Measurements from ENCODE around the gene CLEC4F. TPM values are rescaled to one million over a fixed set of nuclear protein-coding genes. Genes with fewer than 3 reads are reported as not detected.
A peak's percentile ranks its signal among the peaks of the same experiment; 100 is the strongest.

The CLEC4F gene
- total and polyA plus RNA-seq, 10 of the 15 experiments (the other 5 are each of a cell fraction or from before 2014, with no cell fraction given): 0.03 TPM; not detected in 9

DNA sequence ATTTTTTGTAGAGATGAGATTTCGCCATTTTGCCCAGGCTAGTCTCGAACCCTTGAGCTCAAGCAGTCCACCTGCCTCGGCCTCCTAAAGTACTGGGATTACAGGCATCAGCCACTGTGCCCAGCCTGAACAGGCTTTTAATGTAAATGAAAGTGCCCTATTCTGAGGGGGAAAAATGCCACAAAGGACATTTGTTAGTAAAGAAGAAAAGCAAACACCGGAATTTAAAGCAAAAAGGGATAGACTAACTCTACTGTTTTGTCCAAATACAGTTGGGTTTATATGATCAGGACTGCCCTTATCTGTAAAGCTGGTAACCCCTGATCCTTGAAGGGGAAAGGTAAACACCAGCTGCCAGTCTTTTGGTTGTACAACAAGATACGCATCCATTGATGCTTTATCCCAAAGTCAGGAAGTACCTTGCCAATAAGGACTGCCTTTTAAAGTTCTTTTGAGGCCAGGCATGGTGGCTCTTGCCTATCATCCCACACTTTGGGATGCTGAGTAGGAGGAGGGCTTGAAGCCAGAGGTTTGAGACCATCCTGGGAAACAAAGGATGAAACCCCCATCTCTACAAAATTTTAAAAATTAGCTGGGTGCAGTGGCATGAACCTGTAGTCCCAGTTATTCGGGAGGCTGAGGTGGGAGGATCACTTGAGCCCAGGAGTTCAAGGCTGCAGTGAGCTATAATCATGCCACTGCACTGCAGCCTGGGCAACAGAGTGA, 13.1 kb downstream of the CLEC4F start:
- no peaks in the 10 kb centered on the region for H3K27me3 ChIP-seq (replicated peaks in 1 of 2; ENCODE audit: control insufficient read depth in 2 of 2, insufficient read depth in 2 of 2, low read length in 1 of 2)
- SMC1A ChIA-PET (ENCODE audit: uncharacterized antibody, unreplicated experiment): no interaction called here
- no peak overlapping the region for H3K4me2 ChIP-seq (ENCODE audit: control insufficient read depth, insufficient read depth)
- in situ Hi-C loops (cut with MboI) (no loop called here), intact Hi-C loops (cut with micrococcal nuclease; ENCODE audit: unreplicated experiment) (no loop called here)
- ATAC-seq (no peak), FAIRE-seq (no peak), DNase-seq (ENCODE audit: low read depth, low spot score) (no peak)
- TF ChIP-seq MXI1 (IDR thresholded peaks at IDR 0.05; ENCODE audit: low read depth, low read length): no peak
- no peak for TF ChIP-seq KDM1A (IDR thresholded peaks at IDR 0.05; ENCODE audit: borderline replicate concordance)
- TF ChIP-seq SPI1 (IDR thresholded peaks at IDR 0.05; ENCODE audit: borderline replicate concordance, insufficient read depth, low read depth, low read length): no peak
- no peak for TF ChIP-seq SREBF1 (IDR thresholded peaks at IDR 0.05; ENCODE audit: low read length)
- TF ChIP-seq ZNF24 (IDR thresholded peaks at IDR 0.05): no peak
- 43% methylated on average over 6 of the region's 6 CpGs for WGBS (ENCODE audit: insufficient coverage, insufficient replicate concordance, low lambda C conversion rate, missing lambda C conversion rate)
- RAD21 ChIA-PET (ENCODE audit: unreplicated experiment): no interaction called here
- H3K36me3 ChIP-seq (ENCODE audit: control insufficient read depth in 2 of 2, insufficient read depth in 2 of 2, low read length in 1 of 2): no peaks in the 10 kb centered on the region
- no peak overlapping the region for H3K4me3 ChIP-seq
- H2AFZ ChIP-seq (ENCODE audit: control insufficient read depth, low read depth, low read length): no peak overlapping the region
- H3K79me2 ChIP-seq (ENCODE audit: control insufficient read depth, insufficient read depth, low read length): no peaks in the 10 kb centered on the region
- POLR2A ChIA-PET: no interaction called here
- H3K27ac ChIP-seq (ENCODE audit: control insufficient read depth, insufficient read depth): no peak overlapping the region
- CTCF ChIA-PET: no interaction called here
- no peaks in the 10 kb centered on the region for H3K9me3 ChIP-seq (replicated peaks; ENCODE audit: control insufficient read depth, insufficient read depth, low read length)
- no peak overlapping the region for H3K9ac ChIP-seq (ENCODE audit: control insufficient read depth, insufficient read depth, low read length)
- no peaks in the 10 kb centered on the region for H4K20me1 ChIP-seq (ENCODE audit: control insufficient read depth, insufficient read depth)
- BruUV-seq (replicated peaks): no TSS peak
- H3K4me1 ChIP-seq (ENCODE audit: control insufficient read depth, insufficient read depth, low read length): no peaks in the 10 kb centered on the region

GRCh38 chr2:70806620-70807019, 13.8 kb downstream of the CLEC4F start:
- in situ Hi-C loops (cut with MboI): no loop called here
- H3K4me3 ChIP-seq: no peak overlapping the region
- no peaks in the 10 kb centered on the region for H3K9me3 ChIP-seq (replicated peaks; ENCODE audit: control insufficient read depth, insufficient read depth, low read length)
- no peaks in the 10 kb centered on the region for H3K36me3 ChIP-seq (ENCODE audit: control insufficient read depth in 2 of 2, insufficient read depth in 2 of 2, low read length in 1 of 2)
- POLR2A ChIA-PET: no interaction called here
- peak; percentile 88 for TF ChIP-seq PKNOX1 (IDR thresholded peaks at IDR 0.05)
- TF ChIP-seq, protein P1, sequence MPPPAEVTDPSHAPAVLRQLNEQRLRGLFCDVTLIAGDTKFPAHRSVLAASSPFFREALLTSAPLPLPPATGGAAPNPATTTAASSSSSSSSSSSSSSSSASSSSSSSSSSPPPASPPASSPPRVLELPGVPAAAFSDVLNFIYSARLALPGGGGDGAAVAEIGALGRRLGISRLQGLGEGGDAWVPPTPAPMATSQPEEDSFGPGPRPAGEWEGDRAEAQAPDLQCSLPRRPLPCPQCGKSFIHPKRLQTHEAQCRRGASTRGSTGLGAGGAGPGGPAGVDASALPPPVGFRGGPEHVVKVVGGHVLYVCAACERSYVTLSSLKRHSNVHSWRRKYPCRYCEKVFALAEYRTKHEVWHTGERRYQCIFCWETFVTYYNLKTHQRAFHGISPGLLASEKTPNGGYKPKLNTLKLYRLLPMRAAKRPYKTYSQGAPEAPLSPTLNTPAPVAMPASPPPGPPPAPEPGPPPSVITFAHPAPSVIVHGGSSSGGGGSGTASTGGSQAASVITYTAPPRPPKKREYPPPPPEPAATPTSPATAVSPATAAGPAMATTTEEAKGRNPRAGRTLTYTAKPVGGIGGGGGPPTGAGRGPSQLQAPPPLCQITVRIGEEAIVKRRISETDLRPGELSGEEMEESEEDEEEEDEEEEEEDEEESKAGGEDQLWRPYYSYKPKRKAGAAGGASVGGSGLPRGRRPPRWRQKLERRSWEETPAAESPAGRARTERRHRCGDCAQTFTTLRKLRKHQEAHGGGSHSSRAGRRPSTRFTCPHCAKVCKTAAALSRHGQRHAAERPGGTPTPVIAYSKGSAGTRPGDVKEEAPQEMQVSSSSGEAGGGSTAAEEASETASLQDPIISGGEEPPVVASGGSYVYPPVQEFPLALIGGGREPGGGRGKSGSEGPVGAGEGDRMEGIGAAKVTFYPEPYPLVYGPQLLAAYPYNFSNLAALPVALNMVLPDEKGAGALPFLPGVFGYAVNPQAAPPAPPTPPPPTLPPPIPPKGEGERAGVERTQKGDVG (CRISPR knock-in tag; IDR thresholded peaks at IDR 0.05): no peak
- CTCF ChIA-PET: no interaction called here
- SMC1A ChIA-PET (ENCODE audit: uncharacterized antibody, unreplicated experiment): no interaction called here
- H3K4me1 ChIP-seq (ENCODE audit: control insufficient read depth, insufficient read depth, low read length): no peaks in the 10 kb centered on the region
- 20% methylated on average over 6 of the region's 6 CpGs for WGBS (ENCODE audit: insufficient coverage, insufficient replicate concordance, low lambda C conversion rate, missing lambda C conversion rate)
- no peak for DNase-seq (ENCODE audit: low read depth, low spot score)
- H3K9ac ChIP-seq (ENCODE audit: control insufficient read depth, insufficient read depth, low read length): no peak overlapping the region
- no peaks in the 10 kb centered on the region for H3K27me3 ChIP-seq (replicated peaks in 1 of 2; ENCODE audit: control insufficient read depth in 2 of 2, insufficient read depth in 2 of 2, low read length in 1 of 2)
- no peak for ATAC-seq
- no peaks in the 10 kb centered on the region for H3K79me2 ChIP-seq (ENCODE audit: control insufficient read depth, insufficient read depth, low read length)
- H3K27ac ChIP-seq (ENCODE audit: control insufficient read depth, insufficient read depth): no peak overlapping the region
- FAIRE-seq: no peak
- H4K20me1 ChIP-seq (ENCODE audit: control insufficient read depth, insufficient read depth): no peaks in the 10 kb centered on the region
- no peak overlapping the region for H3K4me2 ChIP-seq (ENCODE audit: control insufficient read depth, insufficient read depth)
- intact Hi-C loops (cut with micrococcal nuclease; ENCODE audit: unreplicated experiment): no loop called here
- RAD21 ChIA-PET (ENCODE audit: unreplicated experiment): no interaction called here
- no TSS peak for BruUV-seq (replicated peaks)
- no peak overlapping the region for H2AFZ ChIP-seq (ENCODE audit: control insufficient read depth, low read depth, low read length)
